ENCODE results near the gene NOC2L.

DNA sequence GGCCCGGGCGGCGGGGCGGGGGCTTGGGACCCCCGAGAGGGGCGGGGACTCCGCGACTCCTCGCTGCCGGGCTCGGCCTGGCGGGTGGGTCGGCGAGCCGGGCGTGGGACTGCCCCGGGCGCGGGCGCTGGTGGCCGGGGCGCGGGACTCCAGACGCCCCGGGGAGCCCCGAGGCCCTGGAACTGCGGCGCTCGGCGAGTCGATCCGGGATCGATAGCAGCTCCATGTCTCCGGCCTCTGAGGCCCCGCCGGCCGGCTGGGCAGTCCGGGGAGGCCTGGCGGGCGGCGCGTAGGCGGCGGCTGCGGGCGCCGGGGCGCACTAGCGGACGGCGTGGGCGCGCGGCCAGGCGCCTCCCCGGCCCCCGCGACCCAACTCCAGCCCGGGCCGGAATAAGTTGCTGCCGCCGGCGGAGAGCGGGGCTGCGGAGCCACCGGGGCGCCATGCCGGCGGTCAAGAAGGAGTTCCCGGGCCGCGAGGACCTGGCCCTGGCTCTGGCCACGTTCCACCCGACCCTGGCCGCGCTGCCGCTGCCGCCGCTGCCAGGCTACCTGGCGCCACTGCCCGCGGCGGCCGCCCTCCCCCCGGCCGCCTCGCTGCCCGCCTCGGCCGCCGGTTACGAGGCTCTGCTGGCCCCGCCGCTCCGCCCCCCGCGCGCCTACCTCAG lies 34.9 kb downstream of the NOC2L start:
- TF ChIP-seq, protein P1, sequence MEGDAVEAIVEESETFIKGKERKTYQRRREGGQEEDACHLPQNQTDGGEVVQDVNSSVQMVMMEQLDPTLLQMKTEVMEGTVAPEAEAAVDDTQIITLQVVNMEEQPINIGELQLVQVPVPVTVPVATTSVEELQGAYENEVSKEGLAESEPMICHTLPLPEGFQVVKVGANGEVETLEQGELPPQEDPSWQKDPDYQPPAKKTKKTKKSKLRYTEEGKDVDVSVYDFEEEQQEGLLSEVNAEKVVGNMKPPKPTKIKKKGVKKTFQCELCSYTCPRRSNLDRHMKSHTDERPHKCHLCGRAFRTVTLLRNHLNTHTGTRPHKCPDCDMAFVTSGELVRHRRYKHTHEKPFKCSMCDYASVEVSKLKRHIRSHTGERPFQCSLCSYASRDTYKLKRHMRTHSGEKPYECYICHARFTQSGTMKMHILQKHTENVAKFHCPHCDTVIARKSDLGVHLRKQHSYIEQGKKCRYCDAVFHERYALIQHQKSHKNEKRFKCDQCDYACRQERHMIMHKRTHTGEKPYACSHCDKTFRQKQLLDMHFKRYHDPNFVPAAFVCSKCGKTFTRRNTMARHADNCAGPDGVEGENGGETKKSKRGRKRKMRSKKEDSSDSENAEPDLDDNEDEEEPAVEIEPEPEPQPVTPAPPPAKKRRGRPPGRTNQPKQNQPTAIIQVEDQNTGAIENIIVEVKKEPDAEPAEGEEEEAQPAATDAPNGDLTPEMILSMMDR (IDR thresholded peaks at IDR 0.05): no peak
- no peak for TF ChIP-seq POLR2A (IDR thresholded peaks at IDR 0.05; ENCODE audit: low read depth)
- TF ChIP-seq EP300 (IDR thresholded peaks at IDR 0.05): no peak

Measured in esophagus muscularis mucosa (tissue), 4 donors.